HL-60/S4 treated with retinoic acid at 250 ng/mL for 4 days and 3 days (cell line): ENCODE results near the gene SYNPO2.
"Not testable (repeated sequence)": the region's sequence is repeated elsewhere in the genome, so short reads cannot be mapped to it uniquely, and the experiment has no call there.

Experiments used
- in situ Hi-C: fragments of 300-500 bp; cut with MboI; formaldehyde crosslinking; loops from 2 replicates; pipeline ENCODE4 v1.7.0; 2022; ENCODE audit warnings: low sequenced_read_pairs

SYNPO2 gene

DNA sequence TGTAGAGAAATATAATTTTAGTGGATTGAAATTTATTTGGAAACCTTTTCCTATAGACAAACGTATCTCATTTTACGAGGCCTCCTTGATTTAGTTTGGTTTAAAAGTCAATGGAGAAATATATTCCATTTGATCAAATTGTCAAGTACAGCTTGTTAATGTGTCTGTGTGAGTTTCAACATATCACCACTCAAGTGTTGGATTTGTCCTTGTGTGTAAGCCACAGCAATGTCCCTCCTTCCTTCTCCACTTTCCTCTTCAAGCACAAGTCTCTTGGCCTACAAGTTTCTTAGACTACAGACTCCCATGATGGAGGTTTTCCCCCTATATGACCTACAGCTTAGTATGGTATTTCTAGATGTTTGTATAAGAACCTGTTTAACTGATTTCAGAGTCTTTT lies 104.7 kb downstream of the SYNPO2 start:
- in situ Hi-C loops = no loop called here

DNA sequence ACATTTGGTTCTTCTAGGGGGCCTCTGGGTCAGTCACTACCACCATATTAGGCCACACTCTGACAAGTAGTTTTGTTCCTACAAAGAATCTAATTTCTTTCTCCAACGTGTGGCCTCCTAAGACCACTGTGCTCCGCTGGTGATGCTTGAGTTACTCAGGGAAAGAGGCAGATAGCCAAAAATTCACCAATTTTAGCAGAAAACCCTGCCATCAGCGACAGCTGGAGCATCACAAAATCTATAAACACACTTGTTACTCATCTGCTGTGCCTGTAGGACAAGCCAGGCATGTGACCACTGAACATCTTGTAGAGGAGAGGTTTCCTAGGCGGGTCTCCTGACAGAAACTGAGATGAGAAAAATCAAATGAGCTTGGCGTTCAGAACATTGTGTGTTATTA lies 105.4 kb downstream of the SYNPO2 start:
- in situ Hi-C loops = no loop called here

DNA sequence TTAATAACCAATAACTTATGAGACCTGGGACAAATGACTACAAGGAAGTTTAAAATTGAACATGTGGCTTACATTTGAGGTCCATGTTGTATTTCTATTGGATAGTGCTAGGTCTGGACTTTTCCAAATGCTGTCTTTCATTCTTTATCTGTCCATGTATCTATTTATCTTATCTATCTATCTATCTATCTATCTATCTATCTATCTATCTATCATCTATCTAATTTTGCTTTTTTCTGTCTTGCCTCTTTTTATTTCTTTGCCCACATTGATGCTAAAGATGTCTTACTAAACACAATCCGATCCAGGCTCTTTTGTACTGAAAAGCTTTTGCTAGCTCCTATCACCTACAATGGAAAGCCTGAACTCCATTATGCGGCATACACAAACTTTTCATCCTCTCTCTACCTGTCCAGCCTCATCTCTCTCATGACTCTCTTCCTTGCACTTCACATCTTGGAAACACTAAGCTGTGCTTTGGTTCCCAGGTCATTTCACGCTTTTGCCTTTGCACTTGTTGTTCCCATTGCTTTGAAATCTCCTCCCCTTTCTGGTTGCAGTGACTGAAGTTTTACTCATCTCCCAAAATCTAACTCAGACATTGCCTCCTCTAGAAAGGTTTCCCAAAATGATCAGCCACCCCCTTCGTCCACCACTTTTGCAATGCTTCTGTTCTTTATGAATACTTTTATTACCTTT lies 107.2 kb downstream of the SYNPO2 start:
- in situ Hi-C loops = no loop called here

DNA sequence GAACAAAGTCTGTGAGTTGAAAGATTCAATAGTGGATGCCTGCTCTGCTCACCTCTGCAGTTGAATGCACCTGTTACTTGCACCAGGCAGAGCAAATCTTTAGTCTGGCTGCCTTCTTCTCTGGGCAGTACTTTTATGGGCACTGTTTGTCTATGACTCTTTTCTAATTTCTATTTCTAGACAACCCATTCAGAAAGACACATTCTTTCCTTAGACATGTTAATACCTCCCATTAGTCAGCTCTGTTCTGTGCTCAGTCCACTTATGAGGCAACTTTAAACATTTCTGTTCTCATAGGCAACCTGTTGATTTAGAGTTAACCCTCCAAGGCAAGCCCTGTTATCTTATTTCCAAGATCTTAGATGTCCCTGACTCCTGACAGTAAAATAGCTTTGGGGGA lies 108.9 kb downstream of the SYNPO2 start:
- in situ Hi-C loops = no loop called here

DNA sequence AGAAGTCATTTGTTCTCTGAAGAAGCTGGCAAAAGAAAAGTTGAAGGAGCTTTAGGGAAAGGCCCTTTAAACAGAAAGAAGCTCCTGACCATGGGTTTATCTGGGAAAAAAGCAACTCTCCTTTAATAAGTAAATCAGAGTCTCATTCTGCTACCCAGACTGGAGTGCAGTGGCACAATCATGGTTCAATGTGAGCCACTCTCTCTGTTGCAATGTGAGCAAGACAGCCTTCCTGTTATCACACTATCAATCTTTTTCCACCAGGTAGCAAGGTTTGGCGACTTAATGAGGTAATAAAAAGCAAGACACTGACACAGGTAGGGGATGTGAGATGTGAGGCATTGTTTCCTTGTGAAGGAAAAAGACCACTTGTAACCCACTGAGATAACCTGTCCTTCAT lies 111.3 kb downstream of the SYNPO2 start:
- in situ Hi-C loops = no loop called here

DNA sequence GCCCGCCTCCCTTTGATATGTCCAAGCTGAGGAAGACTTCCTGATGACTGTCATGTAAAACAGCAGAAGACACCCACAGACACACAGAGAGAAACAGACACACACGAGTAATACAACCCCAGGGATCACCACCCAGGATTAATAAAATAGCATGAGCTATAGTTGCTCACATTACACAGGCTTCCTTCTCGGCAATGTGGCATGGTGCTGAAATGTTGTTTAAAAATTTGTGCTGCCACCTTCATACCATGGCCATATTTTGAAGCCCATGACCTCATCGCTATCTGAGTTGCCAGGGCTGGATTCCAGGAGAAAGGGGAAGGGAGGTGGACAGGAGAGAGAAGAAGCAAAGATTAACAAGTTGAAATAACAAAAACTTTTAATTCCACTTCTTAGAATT lies 111.7 kb downstream of the SYNPO2 start:
- in situ Hi-C loops = no loop called here

DNA sequence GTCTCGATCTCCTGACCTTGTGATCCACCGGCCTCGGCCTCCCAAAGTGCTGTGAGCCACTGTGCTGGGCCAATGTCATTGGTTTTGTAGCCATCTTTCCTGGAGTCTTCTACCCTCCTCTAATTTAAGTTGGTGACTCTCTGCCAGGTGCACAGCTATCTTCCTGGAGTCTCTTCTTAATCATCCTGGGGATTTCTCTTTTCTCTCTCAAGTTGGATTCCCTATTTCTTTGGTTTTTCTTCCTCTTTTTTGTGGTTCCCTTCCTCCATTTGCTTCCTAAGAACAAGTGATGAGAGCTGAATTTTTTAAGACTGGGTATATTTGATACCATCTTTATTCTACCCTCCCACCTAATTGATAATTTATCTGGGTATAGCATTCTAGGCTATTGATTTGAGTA lies 113.8 kb downstream of the SYNPO2 start:
- in situ Hi-C loops = no loop called here

DNA sequence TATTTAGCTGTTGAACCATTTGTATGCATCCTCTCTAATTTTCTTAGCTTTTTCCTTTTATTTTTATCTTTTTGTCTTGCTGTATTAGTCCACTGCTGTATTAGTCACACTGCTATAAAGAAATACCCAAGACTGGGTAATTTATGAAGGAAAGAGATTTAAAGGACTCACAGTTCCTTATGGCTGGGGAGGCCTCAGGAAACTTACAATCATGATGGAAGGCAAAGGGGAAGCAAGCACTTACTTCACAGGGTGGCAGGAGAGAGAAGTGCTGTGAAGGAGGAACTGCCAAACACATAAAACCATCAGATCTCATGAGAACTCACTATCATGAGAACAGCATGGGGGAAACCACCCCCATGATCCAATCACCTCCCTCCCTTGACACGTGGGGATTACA lies 114.3 kb downstream of the SYNPO2 start:
- in situ Hi-C loops = not testable (repeated sequence)

DNA sequence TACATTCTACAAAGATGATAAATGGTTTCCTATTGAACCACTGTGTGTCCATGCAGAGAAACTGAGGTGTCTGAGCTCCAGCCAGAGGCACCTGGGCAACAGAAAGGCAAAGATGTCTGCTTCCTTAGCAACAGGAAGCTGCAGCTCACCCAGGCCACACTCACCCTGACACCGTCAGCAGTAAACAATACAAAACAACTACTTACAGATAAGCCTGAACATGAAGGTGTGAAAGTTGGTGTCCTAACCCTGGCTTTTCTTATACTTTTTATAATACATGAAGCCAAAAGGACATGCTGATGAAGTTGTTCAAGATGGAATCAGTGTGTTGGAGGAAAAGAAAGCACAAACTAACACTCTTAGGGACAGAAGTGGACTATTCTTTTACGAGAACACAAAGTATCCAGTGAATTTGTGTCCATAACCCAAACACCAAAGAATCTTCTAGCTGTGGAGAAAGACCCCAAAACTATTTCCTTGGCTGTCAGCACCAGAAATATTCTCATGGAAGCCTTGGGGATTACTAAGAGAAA lies 117.3 kb downstream of the SYNPO2 start:
- in situ Hi-C loops = no loop called here

DNA sequence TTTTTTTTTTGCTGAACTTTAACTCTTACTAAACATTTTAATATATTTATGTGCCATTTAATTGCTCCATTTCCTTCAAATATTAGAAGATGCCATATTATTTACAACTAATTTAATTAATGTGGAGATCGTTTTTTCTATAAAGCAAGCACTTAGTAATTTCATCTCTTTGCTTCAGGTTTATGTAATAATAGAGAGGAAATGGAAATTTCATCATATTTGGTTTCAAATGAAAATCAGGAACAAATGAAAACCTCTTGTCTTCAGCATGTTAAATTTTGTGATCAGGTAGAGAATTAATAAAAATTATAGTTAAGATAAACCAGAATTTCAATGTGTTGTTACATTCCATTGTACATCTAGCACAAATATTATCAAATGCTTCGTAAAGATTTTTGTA lies 120.1 kb downstream of the SYNPO2 start:
- in situ Hi-C loops = no loop called here

DNA sequence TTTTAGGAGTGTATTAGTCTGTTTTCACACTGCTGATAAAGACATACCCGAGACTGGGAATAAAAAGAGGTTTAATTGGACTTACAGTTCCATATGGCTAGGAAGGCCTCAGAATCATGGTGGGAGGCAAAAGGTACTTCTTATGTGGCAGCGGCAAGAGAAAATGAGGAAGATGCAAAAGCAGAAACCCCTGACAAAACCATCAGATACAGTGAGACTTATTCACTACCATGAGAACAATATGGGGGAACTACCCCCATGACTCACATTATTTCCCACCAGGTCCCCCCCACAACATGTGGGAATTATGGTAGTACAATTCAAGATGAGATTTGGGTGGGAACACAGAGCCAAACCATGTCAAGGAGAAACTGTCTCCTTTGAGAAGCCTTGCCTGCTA lies 121.6 kb downstream of the SYNPO2 start:
- in situ Hi-C loops = not testable (repeated sequence)

DNA sequence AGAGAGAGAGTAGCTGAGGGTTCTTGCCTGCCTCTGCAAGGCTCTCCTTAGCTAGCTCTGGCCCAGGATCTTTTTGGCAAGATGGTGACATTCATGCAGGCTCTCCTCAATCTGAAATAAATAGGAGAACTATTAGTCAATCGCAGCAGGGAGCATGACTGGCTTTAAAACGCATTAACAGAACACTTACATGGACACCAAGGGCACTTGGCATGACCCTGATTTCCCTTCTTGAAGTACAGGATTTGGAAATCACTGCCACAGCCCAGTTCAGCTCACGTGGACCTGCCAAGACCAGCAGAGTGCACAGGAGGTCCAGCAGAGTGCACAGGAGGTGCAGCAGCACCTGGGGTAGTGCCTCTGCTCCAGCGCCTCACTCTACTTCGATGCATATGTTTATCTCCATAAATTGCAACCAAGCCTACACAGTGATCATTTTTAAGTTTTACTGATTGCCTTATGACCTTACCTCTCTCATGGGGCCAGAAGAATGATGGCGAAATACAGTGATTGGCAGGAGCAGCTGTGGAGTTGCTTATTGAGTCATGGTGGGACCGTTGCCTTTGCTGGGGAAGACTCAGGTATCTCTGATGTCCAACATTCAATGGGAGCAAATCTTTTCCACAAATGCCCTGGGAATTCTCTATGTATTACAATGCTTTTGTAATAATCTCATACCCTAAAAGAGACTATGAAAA lies 122.4 kb downstream of the SYNPO2 start:
- in situ Hi-C loops = no loop called here

DNA sequence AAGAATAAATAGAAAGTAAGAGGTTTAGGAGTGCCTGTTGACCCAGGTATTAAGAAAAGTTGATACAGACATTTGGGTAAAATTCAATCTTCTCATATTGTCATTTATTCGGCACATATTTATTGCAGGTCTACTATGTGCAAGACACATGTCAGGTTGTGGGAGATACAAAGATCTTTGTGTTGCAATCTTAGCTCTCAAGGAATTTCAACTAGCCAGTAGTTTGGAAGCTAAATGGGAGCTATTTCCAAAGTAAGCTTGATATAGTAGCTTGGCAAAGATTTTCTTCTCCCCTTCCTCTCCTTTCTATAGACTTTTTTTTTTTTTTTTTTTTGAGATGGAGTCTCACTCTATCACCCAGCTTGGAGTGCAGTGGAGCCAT lies 122.9 kb downstream of the SYNPO2 start:
- in situ Hi-C loops = no loop called here

DNA sequence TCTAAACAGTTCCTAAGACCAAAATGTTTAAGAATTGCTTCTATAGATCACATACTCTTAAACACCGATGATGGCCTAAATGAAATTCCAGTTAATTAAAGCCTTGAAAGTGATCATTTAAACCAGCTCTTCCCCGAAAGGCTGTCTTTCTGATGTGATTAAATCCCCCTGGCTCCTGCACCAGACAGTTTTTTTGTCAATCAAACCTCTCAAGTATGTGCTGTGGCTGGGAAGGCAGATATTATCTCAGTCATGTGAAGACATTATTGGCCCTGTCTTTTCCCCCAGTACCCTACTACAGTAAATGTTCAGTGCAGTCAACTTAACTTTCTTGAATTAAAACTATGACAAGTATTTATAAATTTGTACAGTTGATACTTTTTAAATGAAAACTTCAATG lies 126.0 kb downstream of the SYNPO2 start:
- in situ Hi-C loops = no loop called here

DNA sequence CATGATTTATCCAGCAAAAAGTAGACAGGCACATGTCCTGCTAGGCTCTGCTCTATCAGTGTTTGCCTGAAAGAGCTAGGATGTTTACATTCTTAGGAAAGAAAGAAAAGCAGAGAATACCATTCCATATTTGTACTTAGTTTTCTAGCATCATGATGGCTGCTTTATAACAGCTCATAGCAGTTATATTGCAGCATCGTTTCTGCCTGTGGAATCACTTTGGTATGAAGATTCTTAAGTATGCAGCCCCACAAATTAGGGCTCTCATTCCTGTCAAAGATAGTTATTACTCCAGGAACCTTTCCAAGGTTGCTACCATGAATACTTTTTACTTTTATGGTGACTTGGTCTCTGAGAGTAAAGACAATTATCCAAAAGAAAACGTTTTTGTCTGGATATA lies 128.0 kb downstream of the SYNPO2 start:
- in situ Hi-C loops = no loop called here

DNA sequence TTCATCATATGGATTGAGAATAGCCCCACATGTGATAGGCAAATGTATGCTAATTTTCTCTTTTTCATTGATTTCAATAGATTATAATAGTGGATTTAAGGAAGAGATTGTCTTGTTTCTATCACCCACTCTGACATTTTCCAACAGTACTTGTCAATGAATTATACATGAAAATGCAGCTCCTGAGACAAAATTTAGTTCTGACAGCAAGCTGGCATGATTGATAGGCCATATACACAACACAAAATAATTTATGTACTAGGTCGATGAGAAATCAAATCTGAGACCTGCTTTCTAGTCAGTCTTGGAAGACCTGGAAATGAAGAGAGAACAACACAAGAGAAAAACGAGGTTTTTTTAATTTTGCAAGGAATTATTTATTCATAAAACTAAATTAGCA lies 129.0 kb downstream of the SYNPO2 start:
- in situ Hi-C loops = no loop called here

DNA sequence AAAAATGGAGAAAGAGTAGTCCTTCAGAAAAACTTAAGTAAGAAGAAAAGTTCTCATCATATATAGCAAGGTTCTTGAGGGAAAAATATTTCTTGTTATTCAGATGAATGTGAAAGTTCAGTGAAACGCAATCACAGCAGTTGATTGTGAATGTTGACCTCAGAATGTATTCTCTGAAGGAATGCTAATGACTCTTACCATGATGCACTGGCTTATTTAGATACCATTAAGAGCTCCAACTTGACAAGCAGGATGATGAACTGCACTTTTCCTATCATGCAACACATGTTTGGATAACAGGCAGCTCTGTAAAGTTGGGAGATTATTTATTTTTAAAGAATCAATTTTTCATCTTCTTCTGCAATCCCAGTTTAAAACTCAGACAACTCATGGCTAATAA lies 131.5 kb downstream of the SYNPO2 start:
- in situ Hi-C loops = no loop called here

DNA sequence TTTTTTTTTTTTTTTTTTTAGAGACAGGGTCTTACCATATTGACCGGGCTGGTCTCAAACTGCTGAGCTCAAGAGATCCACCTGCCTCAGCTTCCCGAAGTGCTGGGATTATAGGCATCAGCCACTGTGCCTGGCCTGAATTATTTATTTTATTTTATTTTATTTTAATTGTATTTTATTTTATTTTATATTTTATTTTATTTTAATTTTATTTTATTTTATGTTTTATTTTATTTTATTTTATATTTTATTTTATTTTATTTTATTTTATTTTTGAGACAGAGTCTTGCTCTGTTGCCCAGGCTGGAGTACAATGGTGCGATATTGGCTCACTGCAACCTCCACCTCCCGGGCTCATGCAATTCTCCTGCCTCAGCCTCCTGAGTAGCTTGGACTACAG lies 133.9 kb downstream of the SYNPO2 start:
- in situ Hi-C loops = not testable (repeated sequence)

DNA sequence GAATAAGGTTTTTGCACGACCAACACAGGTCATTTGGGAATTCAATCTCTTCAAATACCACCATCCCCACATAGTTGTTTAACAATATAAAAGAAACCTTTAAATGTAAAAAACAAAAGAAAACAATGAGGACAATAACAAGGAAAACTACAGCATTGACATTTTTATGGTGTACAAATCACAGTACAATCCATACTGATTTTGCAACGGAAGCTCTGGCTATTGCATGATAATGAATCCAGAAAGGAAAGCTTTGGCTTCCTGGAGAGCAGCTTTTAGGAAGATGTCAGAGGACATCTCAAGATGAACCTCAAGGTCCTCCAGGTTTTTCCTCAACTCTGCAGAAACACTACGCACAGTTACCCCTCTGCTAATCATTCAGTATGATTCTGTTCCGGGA lies 135.4 kb downstream of the SYNPO2 start:
- in situ Hi-C loops = no loop called here

DNA sequence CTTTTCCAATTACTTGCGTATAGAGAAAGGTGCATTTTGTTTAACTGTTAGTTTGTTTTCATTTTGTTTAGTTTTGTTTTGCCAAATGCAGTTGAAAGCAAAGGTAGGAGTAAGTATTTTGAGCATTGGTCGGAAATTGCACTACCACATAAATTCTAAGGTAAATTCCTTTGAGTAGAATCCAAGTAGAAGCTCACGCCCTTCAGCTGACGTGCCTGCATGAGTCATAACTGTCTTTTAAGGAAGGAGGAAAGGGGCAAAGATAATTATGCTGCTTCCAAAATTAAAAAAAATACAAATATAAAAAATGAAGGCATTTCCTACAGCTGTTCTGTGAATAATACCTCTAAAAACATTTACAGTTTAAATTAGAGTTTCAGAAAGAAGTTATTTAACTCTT lies 136.8 kb downstream of the SYNPO2 start:
- in situ Hi-C loops = loop anchor here (25.0 kb wide), 1 partner anchor 262 kb away; no protein-coding TSS in a partner anchor

DNA sequence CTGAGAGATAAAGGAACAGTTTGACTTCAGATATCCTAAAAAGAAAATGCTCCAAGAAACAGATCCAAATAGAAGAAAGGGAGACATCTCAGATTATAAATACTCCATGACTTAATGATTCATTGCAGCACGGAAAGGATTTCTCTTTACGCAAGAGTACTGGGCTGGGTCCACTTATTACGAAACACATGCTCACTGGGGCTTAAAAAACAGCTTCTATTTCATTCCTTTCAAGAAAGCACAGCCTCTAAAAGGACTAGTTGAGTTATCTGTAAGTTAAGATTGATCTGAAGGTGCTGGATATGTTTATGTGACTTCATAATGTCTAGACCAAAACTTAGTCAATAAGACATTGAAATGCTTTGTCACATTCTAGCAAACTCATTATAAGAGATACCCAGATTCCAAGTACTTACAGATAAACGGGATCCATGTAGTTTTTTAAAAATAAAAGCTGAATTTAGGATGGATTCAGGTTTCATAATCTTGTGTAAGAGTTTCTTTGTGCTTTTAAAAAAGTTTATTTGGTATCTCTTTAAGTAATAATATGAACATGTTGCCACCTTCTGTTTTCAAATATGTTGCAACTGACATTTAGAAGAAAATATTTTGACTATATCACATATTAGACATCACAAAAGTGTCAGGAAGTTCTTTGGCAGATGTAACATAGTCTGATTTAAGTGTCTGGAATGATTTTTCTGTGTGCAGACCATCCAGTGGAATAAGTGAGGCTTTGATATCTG lies 137.4 kb downstream of the SYNPO2 start:
- in situ Hi-C loops = loop anchor here (25.0 kb wide), 1 partner anchor 261 kb away; no protein-coding TSS in a partner anchor
